Left hindlimb (tissue), 1 donor: ENCODE measurements around the gene FBXO41.
"Not testable (repeated sequence)": the region's sequence is repeated elsewhere in the genome, so short reads cannot be mapped to it uniquely, and the experiment has no call there.

ENCODE experiments used
- DNase-seq: peaks from one replicate; pipeline ENCODE4 v3.0.0-alpha.2; 2018

FBXO41 gene

DNA sequence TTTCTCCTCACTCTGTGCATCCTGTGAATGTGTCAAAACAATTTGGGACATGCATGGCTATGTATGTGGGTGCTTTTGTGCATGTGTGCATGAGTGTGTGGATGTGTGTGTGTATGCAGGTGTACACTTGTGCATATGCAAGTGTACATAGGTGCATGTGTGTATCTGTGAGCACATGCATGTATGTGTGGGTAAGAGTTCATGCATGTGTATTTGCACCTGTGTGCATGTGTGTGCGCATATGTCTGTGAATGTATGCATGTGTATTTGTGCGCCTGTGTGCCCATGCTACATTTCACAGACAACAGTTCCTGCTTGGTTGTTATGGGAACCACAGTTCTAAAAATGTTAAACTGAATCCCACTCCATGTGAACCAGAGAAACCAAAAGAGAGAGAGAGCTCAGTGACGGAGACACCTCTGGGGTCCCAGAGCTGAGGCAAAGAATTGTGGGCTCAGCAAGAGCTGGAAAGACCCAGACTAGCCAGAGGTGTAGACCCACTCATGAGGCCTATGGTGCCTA is 1.9 kb upstream of the FBXO41 start:
- no peak for DNase-seq

DNA sequence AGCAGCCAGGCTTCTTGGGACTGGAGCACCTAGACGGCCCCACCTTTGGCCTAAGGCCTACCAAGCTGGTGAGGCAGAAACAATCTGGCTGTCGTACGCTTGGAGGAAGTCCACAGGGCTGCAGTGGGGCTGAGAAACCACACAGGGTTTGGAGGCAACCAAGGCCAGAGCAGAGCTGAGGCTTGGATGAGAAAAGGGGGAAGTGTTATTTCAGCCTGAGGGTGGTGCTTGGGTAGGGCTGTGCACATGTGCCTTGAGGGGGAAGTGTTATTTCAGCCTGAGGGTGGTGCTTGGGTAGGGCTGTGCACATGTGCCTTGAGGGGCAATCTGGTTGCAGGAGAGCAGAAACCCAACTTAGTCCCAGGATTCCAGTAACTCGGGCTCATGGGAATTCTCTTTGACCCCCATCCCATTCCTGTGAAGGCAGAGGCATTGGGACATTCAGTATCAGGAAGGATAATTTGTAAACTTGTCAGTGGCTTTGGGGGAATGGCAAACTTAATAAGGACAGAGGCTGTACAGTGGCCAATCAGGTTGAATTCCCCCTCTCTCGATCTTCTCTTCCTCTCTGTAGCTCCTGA is 971 bp upstream of the FBXO41 start:
- DNase-seq = no peak

DNA sequence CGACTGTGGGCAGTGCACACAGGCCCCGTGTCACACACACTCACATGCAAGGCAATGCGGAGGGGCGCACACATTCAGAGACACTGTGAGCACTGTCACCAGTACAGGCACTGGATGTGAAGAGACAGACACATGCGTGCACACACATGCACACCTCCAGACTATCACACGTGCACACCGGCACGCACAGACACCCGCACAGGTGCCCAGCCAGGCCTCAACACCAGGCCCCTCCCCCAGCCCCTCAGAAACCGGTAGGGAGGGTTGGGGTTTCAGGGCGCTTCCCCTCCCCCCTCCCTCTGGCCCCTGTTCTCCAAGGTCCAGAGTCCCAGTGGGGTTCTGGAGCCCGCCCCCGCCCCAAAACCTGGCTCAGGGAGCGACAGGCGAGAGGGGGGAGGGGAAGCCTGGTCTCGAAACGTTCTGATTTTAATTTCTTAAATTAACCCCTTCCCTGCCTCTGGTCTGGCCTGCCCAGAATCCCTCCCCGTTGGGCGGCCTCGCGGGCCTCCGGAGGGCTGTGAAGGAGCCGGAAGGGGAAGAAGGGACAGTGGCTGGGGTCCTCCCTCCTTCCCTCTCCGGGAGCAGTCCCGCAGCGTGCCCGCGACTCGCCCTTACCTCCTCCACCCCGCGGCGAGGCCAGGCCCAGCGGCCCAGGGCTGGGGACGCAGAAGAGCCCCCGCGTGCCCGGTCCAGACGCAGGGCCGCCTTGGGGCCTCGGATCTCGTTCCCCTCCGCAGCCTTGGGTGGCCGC is 558 bp downstream of the FBXO41 start:
- no peak for DNase-seq

DNA sequence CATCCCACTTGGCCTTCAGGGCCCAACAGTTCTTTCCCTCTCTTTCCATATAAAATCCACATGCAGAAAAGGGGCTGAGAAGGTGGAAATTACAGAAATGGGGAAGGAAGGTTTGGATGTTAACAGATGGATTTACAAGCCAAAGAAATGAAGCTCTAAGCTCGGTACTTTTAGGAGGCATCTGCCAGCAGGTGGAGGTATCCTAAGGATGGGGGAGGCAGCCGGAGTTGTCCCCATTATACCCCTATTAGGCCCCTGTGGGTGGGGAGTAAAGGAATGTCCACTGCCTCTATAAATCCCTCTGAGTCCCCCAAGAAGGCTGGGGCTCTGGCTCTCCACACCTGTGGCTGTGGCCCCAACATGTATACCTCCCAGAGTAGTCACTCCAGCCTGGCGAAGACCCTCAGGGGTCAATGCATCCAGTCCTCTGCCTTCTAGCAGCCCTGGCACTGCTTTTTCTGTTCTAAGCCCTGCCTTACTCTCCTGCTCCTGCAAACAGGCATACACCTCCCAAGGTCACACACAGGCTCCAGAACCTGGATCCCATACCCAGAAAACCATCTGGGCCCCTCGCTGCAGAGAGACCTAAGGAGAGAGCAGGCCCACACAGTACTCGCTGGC is 1.2 kb downstream of the FBXO41 start:
- DNase-seq = no peak

DNA sequence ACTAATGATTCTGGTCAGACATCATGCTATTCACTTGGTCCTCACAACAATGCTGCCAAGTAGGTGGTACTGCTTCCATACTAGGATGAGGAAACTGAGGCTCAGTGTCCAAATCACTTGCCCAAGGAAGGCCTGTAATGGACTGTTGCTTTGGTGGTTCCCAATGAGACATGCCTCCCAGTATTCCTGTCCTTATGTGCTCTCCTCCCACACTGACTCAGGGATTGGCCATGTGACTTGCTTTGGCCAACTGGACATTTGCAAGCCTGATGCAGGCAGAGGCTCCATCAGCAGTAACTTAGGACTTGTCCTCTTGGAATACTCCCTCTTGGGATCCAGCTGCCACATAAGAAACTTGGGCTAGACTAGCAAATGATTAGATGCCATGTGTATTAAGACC is 3.0 kb downstream of the FBXO41 start:
- DNase-seq = no peak

DNA sequence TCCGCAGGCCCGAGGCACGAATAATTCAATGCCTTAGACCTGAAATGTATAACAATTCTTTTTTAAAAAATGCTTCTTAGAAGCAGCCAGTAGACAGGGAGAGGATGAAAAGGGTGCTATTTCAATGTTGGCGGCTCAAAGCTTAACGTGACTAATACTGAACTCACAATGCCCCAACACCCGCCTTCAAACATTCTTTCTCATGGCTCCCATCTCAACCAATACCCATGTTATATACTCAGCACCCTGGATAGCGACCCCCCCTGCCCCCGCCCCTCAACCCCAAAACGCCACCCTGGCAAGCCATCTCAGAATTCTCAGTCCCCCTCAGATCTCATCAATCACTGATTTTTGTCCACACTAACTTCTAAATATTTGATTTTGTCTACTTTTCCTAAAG is 4.4 kb downstream of the FBXO41 start:
- DNase-seq = no peak

DNA sequence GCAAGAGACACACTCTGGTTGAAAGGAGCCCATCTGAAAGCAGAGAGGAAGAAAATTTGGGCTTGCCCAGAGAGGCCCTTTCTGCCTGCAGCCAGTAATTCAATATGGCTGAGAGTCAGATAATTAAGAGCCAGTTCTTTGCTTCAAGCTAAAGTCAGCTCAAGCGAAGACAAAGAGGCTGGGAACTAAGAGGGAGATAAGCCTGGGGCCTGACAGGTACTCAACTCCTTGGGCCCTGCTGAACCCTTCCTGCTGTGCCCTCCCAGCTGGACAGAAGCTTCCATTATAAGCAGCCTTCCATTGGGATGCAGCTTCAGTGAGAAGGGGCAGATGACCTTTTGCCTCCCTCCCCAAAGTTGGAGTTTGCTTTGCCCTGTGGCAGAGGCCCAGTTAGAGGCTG is 12.0 kb downstream of the FBXO41 start:
- no peak for DNase-seq

DNA sequence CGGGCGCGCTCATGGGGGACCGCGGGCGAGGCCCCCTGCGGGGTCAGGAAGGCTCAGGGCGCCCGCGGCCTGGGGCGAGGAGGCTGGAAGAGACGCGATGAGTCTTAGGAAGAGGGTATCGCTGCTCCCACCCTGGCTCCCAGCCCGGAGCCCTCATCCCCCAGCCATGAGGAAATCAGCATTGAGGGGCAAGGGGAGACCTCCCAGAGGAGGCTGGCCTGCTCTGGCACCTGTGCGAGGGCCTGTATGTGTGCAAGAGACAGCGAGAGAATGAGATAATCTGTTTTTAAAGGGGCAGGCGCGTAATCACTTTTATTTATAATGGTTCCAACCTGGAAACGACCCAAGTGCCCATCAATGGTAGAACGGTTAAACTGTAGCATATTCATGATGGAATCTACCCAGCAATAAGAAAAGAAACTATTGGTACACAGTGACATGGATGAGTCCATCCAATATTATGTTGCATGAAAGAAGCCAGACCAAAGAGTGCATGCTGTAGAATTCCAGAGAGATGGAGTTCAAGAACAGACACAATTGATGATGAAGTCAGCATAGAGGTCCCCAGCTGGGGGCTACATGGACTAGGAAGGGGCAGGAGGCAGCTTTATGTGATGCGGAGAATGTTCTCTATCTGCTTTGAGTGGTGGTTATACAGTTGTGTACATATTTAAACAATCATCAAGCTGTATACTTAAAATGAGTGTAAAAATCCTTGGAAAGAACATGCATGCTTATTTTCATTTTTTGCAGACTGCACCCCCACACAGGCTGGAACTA is 14.4 kb downstream of the FBXO41 start:
- no peak for DNase-seq

DNA sequence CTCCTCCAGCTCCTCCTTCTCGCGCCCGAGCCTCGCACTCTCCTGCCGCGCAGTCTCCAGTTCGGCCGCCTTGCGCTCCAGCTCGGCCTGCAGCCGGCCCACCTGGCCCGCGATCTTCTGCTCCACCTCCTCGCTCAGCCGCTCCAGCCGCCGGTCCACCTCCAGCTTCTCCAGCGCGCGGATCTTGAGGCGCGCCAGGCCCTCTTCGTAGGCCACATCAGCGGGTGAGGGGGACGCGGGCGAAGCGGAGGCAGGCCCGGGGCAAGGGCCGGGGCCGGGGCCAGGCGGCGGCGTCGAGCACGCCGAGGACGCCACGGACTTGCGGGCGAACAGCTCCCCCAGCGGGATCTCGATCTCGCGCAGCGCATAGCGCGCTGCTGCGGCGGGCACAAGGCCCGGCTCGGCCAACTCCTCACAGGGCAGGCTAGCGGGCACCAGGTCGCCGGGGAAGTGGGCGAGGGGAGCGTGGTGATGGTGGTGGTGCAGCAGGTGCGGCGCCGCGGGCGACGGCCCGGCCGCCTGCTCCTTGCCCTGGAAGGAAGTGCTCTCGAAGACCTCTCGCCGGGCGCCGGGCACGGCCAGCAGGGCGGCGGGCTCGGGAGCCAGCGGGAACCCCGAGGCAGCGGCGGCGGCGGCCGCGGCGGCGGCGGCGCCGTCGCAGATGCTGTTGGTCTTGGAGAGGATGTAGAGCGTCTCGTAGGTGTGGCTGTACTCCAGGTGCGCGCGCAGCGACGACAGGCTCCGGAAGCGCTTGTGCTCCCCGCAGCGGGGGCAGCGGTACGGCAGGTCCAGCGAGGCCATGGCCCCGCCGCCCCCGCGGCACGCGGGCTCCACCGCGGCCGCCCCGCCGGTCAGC is 15.2 kb downstream of the FBXO41 start:
- DNase-seq = no peak

DNA sequence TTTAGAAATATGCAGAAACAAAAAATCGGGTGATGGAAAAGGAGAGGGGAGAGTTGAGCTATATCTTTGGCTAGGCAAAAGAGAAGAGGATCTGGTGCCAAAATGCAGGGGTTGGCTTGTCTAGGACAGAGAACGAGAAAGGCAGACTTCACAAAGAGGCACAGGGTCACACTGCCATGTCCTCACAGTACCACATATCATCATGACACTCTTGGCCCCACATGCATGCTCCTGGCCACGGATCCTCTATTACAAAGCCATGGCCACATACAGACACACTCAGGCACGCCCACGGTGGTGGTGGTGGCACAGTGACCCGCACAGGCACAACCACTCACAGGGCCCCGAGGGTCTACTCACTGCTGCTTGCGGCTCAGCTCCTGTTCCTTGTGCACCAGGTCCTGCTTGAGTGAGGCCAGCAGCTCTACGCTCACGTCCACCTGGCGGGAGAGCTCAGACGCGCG is 15.9 kb downstream of the FBXO41 start:
- DNase-seq = no peak

DNA sequence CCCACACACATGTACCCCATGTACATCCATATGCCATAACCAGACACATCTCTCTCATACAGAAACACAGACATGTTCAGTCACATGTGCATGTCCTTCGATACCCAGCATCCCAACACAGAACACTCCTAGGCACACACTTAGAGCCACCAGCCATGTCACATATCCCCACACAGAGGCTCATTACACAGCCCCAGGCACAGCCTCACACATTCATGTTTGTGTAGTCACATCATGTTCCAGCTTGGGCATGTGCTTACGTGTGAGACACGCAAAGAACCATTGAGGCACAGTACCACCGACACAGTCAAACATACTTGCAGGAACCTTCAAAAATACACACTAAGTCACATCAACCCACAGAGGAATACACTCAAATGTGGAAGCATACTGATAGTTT is 17.3 kb downstream of the FBXO41 start:
- no peak for DNase-seq

DNA sequence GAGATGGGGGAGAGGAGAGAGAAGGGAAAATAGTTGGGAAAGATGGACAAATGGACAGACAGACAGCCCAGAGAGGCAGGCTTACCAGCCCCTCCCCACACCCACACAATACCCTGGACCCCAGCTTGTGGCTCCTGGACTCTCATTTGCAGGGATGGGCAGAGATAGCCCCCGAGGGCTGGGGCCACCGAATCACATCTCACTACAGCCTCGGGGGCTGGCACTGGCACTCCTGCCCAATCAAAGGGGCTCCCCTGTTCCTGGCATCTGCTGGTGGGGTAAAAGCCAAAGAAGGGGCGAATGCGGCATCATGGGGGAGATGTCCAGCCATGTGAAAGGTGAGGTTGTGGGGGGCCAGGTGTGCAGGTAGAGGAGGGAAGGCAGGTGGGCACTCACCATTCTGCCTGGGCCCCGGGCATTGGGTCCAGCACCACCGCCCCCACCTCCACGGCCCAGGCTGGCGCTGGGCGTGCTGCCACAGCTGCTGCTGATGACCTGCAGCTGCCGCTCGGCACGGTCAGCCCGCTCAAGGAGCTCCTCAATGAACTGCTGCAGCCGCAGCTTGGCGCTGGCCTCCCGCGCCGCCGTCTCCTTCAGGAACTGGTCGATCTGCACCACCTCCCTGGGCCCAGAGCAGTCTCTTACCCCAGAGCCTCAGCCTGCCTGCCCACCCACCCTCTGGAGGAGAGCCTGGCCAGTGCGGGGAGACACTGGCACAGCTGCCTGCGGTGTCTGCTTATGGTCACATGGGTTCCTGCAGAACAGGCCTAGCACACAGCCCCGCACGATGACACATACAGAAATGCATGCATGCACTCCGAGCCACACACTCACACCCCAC is 18.0 kb downstream of the FBXO41 start:
- no peak for DNase-seq

DNA sequence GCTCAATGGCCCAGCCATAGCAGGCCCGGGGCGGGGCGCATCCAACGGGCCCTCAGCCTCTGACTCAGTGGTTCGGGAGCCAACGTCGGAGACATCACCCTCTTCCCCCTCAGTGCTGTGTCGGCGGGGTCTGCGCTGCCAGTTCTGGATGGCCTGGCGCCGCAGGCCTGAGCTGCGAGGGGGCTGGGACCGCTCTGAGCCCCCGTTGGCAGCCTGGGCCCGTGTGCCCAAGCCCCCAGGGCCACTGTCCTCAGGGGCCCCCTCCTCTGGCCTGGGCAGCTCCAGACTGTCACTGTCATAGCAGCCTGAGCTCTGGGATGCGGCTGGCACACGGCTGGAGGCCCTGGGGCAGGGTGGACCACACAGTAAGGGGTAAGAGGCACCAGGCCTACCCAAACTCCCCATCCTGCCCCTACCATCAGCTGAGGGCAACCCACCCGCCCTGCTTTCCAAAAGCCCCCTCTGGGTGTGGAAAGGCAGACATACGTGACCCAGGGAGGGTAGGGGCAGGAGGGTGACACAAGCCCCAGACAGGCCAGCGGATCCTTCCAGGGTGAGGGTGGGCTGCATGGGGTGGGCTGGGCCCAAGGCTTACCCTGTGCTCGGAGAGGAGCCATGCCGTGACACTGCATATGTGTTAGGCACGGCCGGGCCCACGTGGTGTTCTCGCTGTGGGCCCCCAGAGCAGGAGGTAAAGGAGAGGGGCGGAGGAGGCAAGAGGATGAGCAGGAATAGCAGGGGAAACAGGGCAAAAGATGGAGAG is 18.8 kb downstream of the FBXO41 start:
- DNase-seq = no peak

DNA sequence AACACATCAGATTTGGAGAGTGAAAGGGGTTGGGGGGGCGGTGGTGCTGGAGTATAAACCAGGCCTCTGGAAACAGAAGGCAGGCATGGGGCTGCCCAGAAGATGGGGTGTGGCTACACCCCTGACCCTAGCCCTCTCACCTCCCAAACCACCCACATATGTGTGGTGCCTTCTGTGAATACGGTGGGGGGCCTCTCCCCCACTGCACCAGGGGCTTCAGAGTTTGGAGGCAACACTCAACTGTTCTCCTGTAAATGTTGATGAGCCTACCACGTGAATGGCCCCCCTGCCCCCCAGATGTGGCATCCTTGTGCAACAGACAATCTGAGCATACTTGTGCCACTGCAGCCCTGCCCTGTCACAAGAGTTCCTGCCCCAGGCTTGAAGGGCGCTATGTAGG is 19.5 kb downstream of the FBXO41 start:
- DNase-seq = no peak

DNA sequence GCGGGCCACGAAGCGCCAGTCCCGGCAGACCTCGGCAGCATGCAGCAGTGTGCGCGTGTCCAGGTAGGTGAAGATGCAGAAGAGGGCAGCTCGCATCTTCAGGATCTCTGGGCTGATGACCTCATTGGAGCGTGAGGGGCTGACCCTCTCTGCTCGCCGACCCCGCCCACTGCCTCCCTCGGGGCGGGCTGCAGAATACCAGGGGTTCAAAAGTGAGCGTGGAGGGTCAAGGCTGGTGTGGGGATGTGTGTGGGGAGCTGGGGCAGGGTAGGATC is 20.0 kb downstream of the FBXO41 start:
- no peak for DNase-seq

DNA sequence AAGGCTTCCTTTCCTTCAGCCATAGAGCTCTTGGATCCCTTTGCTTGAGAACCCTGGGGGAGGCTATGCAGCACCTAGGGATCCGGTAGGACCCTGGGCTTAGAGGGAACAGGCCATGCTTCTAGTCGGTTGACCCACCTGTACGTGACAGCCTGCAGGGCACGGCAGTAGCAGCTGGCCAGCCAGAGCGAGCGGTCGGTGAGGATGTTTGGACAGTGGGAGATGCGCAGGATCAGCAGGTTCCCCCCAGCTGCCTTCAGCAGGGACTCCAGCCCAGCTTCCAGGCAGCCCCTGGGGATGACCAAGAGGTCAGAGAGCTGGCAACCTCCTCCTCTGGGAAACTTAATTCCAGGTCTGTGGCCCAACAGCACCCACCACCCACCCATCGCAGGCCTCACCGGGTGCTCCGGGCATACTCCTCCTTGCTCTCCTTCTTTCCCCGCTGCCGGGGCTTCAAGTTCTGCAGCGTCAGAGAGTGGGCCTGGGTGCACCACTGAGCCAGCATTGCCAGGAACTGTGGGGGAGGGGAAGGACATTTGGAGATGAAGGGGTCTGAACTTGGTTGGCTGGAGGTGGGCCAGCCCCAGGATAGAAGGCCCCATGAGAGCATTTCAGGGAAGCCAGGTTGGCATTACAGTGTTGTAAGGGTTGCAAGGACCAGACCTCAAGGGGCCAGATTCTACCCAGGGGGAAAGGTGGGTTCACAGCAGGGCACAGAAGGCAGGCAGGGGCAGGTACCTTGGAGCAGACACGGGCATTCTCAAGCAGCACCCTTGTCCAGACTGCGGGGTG is 20.5 kb downstream of the FBXO41 start:
- no peak for DNase-seq

DNA sequence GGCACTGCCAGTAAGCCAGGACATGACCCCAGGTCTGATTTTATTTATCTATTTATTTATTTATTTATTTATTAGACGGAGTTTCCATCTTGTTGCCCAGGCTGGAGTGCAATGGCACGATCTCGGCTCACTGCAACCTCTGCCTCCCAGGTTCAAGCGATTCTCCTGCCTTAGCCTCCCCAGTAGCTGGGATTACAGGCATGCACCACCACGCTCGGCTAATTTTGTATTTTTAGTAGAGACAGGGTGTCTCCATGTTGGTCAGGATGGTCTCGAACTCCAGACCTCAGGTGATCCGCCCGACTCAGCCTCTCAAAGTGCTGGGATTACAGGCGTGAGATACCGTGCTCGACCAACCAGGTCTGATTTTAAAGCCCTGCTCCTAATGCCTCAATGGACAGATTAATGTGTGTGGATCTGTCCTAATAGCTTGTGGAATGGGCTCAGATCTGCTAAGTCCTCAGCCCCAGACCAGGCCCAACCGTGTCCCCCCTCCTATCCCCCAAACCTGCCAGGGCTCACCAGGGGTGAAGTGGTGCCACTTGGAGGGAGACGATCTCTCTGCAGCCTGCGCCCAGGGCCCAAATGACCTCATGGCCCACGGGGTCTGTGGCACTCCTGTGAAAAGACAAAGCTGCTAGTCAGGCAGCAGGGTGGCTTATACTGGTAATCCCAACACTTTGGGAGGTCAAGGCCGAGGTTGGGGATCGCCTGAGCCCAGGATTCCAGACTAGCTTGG is 21.4 kb downstream of the FBXO41 start:
- not testable (repeated sequence) for DNase-seq

DNA sequence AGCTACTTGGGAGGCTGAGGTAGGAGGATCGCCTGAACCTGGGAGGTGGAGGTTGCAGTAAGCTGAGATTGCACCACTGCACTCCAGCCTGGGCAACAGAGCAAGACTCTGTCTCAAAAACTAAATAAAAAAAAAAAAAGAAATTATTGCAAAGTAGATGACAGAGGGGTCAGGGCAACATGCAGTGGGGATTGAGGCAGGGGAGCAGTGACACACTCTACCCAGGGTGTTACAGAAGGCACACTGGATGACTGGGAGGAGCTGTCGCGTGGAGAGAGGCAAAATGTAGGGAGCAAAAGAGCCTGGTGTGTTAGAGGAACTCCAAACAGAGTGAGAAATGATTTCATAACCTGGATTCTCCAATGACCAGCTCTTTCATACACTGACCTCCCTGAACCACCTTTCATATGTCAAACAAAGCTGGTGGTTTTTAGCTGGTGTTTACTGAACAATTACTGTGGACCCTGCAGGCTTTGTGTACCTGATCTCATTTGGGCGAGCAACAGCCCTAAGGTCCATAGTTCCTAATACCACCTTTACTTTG is 22.1 kb downstream of the FBXO41 start:
- DNase-seq = no peak
